Panc1 (cell line): Measurements from ENCODE around the gene OR10K2. TPM values are rescaled to one million over a fixed set of nuclear protein-coding genes. Genes with fewer than 3 reads are reported as not detected.
"Not testable (repeated sequence)": the region's sequence is repeated elsewhere in the genome, so short reads cannot be mapped to it uniquely, and the experiment has no call there.

Experiments
- ATAC-seq: fragments of 200-7000 bp; cut with Tn5 transposase; 2 replicates; pipeline ENCODE4 v1.9.1; 2020; ENCODE audit warnings: mild to moderate bottlenecking, moderate library complexity
- BruUV-seq: library from RNA; stranded (reverse); fragments of 400-500 nt; replicated peaks from 2 replicates; lab custom pipeline; 2021; lab: Mats Ljungman, UMichigan
- CTCF ChIA-PET: fragments of 300-600 bp; sonication (Branson Sonifier 250); formaldehyde crosslinking; loops from one replicate; lab custom pipeline; 2022; ENCODE audit warnings: antibody characterized with exemption; lab: Charles Lee
- POLR2A ChIA-PET: fragments of 300-600 bp; sonication (Branson Sonifier 250); formaldehyde crosslinking; loops from one replicate; lab custom pipeline; 2022; ENCODE audit warnings: antibody characterized with exemption; lab: Charles Lee
- DNase-seq: peaks from one replicate; pipeline ENCODE4 v3.0.0-alpha.2; 2010; ENCODE audit warnings: low read depth, low spot score
- H3K27ac ChIP-seq: 2 replicates; pipeline ENCODE4 v1.5.1; 2011; ENCODE audit warnings: mild to moderate bottlenecking, low read length, inconsistent platforms
- H3K27me3 ChIP-seq: fragments of 200-500 bp; sonication (Bioruptor generic); 2 replicates; pipeline ENCODE4 v1.6.0; 2014; ENCODE audit warnings: low read length, inconsistent platforms; ENCODE audit not compliant: control insufficient read depth, insufficient read depth
- H3K36me3 ChIP-seq: fragments of 200-500 bp; sonication (Bioruptor generic); 2 replicates; pipeline ENCODE4 v1.5.1; 2014; ENCODE audit warnings: inconsistent platforms, mild to moderate bottlenecking, low read length, moderate library complexity; ENCODE audit not compliant: control insufficient read depth, insufficient read depth
- H3K4me1 ChIP-seq: 2 replicates; pipeline ENCODE4 v1.5.1; 2011; ENCODE audit warnings: inconsistent platforms, mild to moderate bottlenecking, low read length, moderate library complexity; ENCODE audit not compliant: control insufficient read depth, insufficient read depth
- H3K4me3 ChIP-seq, 2 experiments: 2 replicates each; pipeline ENCODE4 v1.5.1; 2011 to 2012; ENCODE audit warnings: low read depth in 2 of 2, low read length in 2 of 2, mild to moderate bottlenecking in 2 of 2, inconsistent platforms in 1 of 2, moderate library complexity in 1 of 2
- H3K9me3 ChIP-seq: fragments of 200-500 bp; sonication (Bioruptor generic); 2 replicates; pipeline ENCODE4 v1.5.1; 2014; ENCODE audit warnings: low read depth, mild to moderate bottlenecking, inconsistent platforms, low read length, moderate library complexity; ENCODE audit not compliant: control insufficient read depth, insufficient read depth
- CTCF ChIP-seq: fragments of 450-650 bp; IDR thresholded peaks from 2 replicates; pipeline ENCODE4 v1.5.1; 2017; ENCODE audit warnings: mild to moderate bottlenecking
- POLR2AphosphoS5 ChIP-seq: IDR thresholded peaks from 2 replicates; pipeline ENCODE4 v1.6.1; 2012; ENCODE audit warnings: mild to moderate bottlenecking, low read depth, low read length, moderate library complexity
- REST ChIP-seq, 2 experiments: IDR thresholded peaks; 2 replicates each; pipeline ENCODE4 v1.6.1; 2011 to 2012; ENCODE audit warnings: low read depth in 2 of 2, control low read depth in 1 of 2, low read length in 1 of 2, mild to moderate bottlenecking in 1 of 2, moderate library complexity in 1 of 2; ENCODE audit not compliant: insufficient read depth in 1 of 2
- SIN3A ChIP-seq: IDR thresholded peaks from 2 replicates; pipeline ENCODE4 v1.6.1; 2012; ENCODE audit warnings: low read depth, mild to moderate bottlenecking, low read length, moderate library complexity, borderline replicate concordance; ENCODE audit not compliant: insufficient read depth
- TCF7L2 ChIP-seq: IDR thresholded peaks from 2 replicates; pipeline ENCODE4 v1.6.1; 2011; ENCODE audit warnings: mild to moderate bottlenecking, low read depth, low read length, inconsistent platforms
- in situ Hi-C: cut with HindIII; loops from 2 replicates; pipeline ENCODE4 v1.10.0; 2016; ENCODE audit warnings: low sequenced_read_pairs, low pct_unique_long_range_greater_than_20kb
- intact Hi-C: fragments of 100-400 bp; cut with micrococcal nuclease; formaldehyde crosslinking; loops from one replicate; pipeline ENCODE4 v1.10.0; 2022; ENCODE audit not compliant: unreplicated experiment
- total RNA-seq: library from RNA; stranded (reverse); gene quantifications from one replicate; pipeline ENCODE4 v1.2.1, GENCODE V29; 2021; ENCODE audit not compliant: unreplicated experiment

OR10K2 gene
- total RNA-seq, 1 experiment from 2014 or later: not detected

GRCh38 chr1:158390331-158390730, 35.7 kb downstream of the OR10K2 start:
- H3K27ac ChIP-seq: no peak overlapping the region
- DNase-seq: no peak
- CTCF ChIA-PET: no interaction called here
- H3K9me3 ChIP-seq: no peaks in the 10 kb centered on the region
- H3K4me1 ChIP-seq: no peaks in the 10 kb centered on the region
- no peak for ATAC-seq
- no peaks in the 10 kb centered on the region for H3K27me3 ChIP-seq
- BruUV-seq: no TSS peak
- no peak overlapping the region for H3K4me3 ChIP-seq
- intact Hi-C loops: no loop called here
- in situ Hi-C loops: no loop called here
- TF ChIP-seq POLR2AphosphoS5 (no peak), TCF7L2 (no peak), CTCF (no peak), REST (IDR thresholded peaks at IDR 0.05; ENCODE audit: insufficient read depth in 1 of 2, low read depth in 2 of 2, low read length in 1 of 2) (no peak), SIN3A (no peak)
- no peaks in the 10 kb centered on the region for H3K36me3 ChIP-seq
- POLR2A ChIA-PET: no interaction called here

DNA sequence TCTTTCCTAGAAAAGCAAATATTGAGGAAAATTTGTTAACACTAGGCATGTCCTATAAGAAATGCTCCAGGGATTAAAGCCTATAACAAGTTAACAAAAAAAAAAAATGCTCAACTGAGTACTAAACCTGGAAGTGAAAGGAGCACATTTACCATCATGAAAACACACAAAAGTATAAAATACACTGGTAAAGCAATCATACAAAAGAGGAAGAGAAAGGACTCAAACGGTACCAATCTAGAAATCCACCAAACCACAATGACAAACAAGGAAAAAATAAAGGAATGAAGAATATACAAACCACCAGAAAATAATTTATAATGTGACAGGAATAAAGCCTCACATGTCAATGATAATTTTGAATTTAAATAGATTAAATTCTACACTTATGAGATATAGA, 51.2 kb downstream of the OR10K2 start:
- intact Hi-C loops (no loop called here), in situ Hi-C loops (no loop called here)
- CTCF ChIA-PET: no interaction called here
- H3K9me3 ChIP-seq: no peaks in the 10 kb centered on the region; the same call in 1 of the 2 replicates
- TF ChIP-seq POLR2AphosphoS5 (no peak), CTCF (no peak), REST (IDR thresholded peaks at IDR 0.05; ENCODE audit: insufficient read depth in 1 of 2, low read depth in 2 of 2, low read length in 1 of 2) (no peak), TCF7L2 (no peak), SIN3A (no peak)
- no peak overlapping the region for H3K4me3 ChIP-seq
- no peak overlapping the region for H3K27ac ChIP-seq
- H3K4me1 ChIP-seq: no peaks in the 10 kb centered on the region
- H3K36me3 ChIP-seq: no peaks in the 10 kb centered on the region
- no peaks in the 10 kb centered on the region for H3K27me3 ChIP-seq
- BruUV-seq: no TSS peak
- POLR2A ChIA-PET: no interaction called here
- no peak for DNase-seq
- ATAC-seq: no peak

GRCh38 chr1:158374101-158374500, 51.9 kb downstream of the OR10K2 start:
- H3K27ac ChIP-seq, POLR2A ChIA-PET, H3K9me3 ChIP-seq: not testable (repeated sequence)

More at GRCh38 chr1:158374101-158374500, 51.9 kb downstream of the OR10K2 start:
- DNase-seq, CTCF ChIA-PET, ATAC-seq, intact Hi-C loops, H3K4me3 ChIP-seq, in situ Hi-C loops, H3K36me3 ChIP-seq, H3K4me1 ChIP-seq, BruUV-seq, H3K27me3 ChIP-seq: not testable (repeated sequence)
